ENCODE data around the gene FBXW8.

Gene FBXW8

GRCh38 chr12:117079487-117079886, 168.7 kb downstream of the FBXW8 start:
- H2AFZ ChIP-seq (ENCODE audit: low read length) = no peak overlapping the region
- no peak overlapping the region for H3K4me3 ChIP-seq (ENCODE audit: low read length)
- H3K79me2 ChIP-seq (ENCODE audit: low read length) = no peaks in the 10 kb centered on the region
- no peaks in the 10 kb centered on the region for H4K20me1 ChIP-seq (ENCODE audit: insufficient read depth, low read length)
- H3K4me1 ChIP-seq (ENCODE audit: low read length) = no peaks in the 10 kb centered on the region
- H3K27me3 ChIP-seq (replicated peaks; ENCODE audit: insufficient read depth, low read length) = no peaks in the 10 kb centered on the region
- no peaks in the 10 kb centered on the region for H3F3A ChIP-seq (ENCODE audit: insufficient read depth, low read length)
- H3K27ac ChIP-seq (ENCODE audit: low read length) = no peak overlapping the region
- H3K36me3 ChIP-seq (replicated peaks; ENCODE audit: insufficient read depth, low read length) = no peaks in the 10 kb centered on the region
- H3K9me2 ChIP-seq (replicated peaks; ENCODE audit: insufficient read depth, low read length) = no peaks in the 10 kb centered on the region
- TF ChIP-seq CTCF (IDR thresholded peaks at IDR 0.05; ENCODE audit: low read length) (no peak), EZH2phosphoT487 (IDR thresholded peaks at IDR 0.05; ENCODE audit: low read length) (no peak), EZH2 (optimal IDR thresholded peaks at IDR 0.05; ENCODE audit: low read depth, low read length) (no peak)
- H3K4me2 ChIP-seq (ENCODE audit: low read depth, low read length) = no peak overlapping the region
- DNase-seq = no peak
- no peak overlapping the region for H3K9ac ChIP-seq (ENCODE audit: low read length)
- no peaks in the 10 kb centered on the region for H3K9me3 ChIP-seq (replicated peaks; ENCODE audit: insufficient read depth, low read length)

GRCh38 chr12:117080661-117081144, 170.0 kb downstream of the FBXW8 start:
- Histone ChIP-seq H2AFZ (ENCODE audit: low read length) (no peak overlapping the region), H3K27me3 (replicated peaks; ENCODE audit: insufficient read depth, low read length) (no peaks in the 10 kb centered on the region), H3K4me2 (ENCODE audit: low read depth, low read length) (no peak overlapping the region), H3K9ac (ENCODE audit: low read length) (no peak overlapping the region), H3K4me1 (ENCODE audit: low read length) (no peaks in the 10 kb centered on the region), H3K9me2 (replicated peaks; ENCODE audit: insufficient read depth, low read length) (no peaks in the 10 kb centered on the region), H4K20me1 (ENCODE audit: insufficient read depth, low read length) (no peaks in the 10 kb centered on the region), H3K79me2 (ENCODE audit: low read length) (no peaks in the 10 kb centered on the region), H3K9me3 (replicated peaks; ENCODE audit: insufficient read depth, low read length) (no peaks in the 10 kb centered on the region), H3K27ac (ENCODE audit: low read length) (no peak overlapping the region), H3F3A (ENCODE audit: insufficient read depth, low read length) (no peaks in the 10 kb centered on the region), H3K4me3 (ENCODE audit: low read length) (no peak overlapping the region), H3K36me3 (replicated peaks; ENCODE audit: insufficient read depth, low read length) (no peaks in the 10 kb centered on the region)
- DNase-seq = no peak
- TF ChIP-seq EZH2 (optimal IDR thresholded peaks at IDR 0.05; ENCODE audit: low read depth, low read length) (no peak), EZH2phosphoT487 (IDR thresholded peaks at IDR 0.05; ENCODE audit: low read length) (no peak), CTCF (IDR thresholded peaks at IDR 0.05; ENCODE audit: low read length) (no peak)

Data from MM.1S (cell line).